Tibial artery (tissue), 4 donors: ENCODE results near the gene LCLAT1.
A peak's percentile ranks its signal among the peaks of the same experiment; 100 is the strongest.

Experiments
- DNase-seq, 2 donors: peaks; one replicate each; pipeline ENCODE4 v3.0.0-alpha.2; 2019
- H3K27ac ChIP-seq, 2 donors: fragments of 200-600 bp; sonication (generic) in 1 of 2; 1 replicate in 1 of 2; 2 replicates in 1 of 2; pipeline ENCODE4 v1.5.1; 2018 to 2019; ENCODE audit warnings: mild to moderate bottlenecking in 1 of 2
- H3K27me3 ChIP-seq, 2 donors: fragments of 200-600 bp; sonication (generic) in 1 of 2; one replicate each; pipeline versions ENCODE4 v1.5.1 to v1.6.0; 2016 to 2019
- H3K36me3 ChIP-seq, 3 donors: fragments of 200-600 bp; sonication (generic) in 2 of 3; one replicate each; pipeline ENCODE4 v1.5.1; 2016 to 2019; ENCODE audit warnings: mild to moderate bottlenecking in 2 of 3
- H3K4me1 ChIP-seq, 4 donors: fragments of 200-600 bp; sonication (generic) in 2 of 4; 1 replicate in 3 of 4; 2 replicates in 1 of 4; pipeline ENCODE4 v1.5.1; 2016 to 2019
- H3K4me3 ChIP-seq, 2 donors: fragments of 200-600 bp; sonication (generic) in 1 of 2; 1 replicate in 1 of 2; 2 replicates in 1 of 2; pipeline ENCODE4 v1.5.1; 2018 to 2019; ENCODE audit warnings: mild to moderate bottlenecking in 2 of 2
- H3K9me3 ChIP-seq, 3 donors: fragments of 200-600 bp; sonication (generic) in 1 of 3; one replicate each; pipeline ENCODE4 v1.5.1; 2016 to 2019
- intact Hi-C: fragments of 100-400 bp; cut with DNase I; formaldehyde crosslinking; loops from one replicate; pipeline ENCODE4 v1.15.0; 2023; ENCODE audit warnings: low total_unique reads
- TF ChIP-seq, protein P1 (sequence below), 2 experiments: fragments of 200-600 bp in 1 of 2; fragments of 450-650 bp in 1 of 2; IDR thresholded peaks; one replicate each; pipeline ENCODE4 v1.5.1; 2017 to 2019; ENCODE audit warnings: antibody characterized with exemption in 2 of 2, mild to moderate bottlenecking in 1 of 2, moderate library complexity in 1 of 2

The LCLAT1 gene

DNA sequence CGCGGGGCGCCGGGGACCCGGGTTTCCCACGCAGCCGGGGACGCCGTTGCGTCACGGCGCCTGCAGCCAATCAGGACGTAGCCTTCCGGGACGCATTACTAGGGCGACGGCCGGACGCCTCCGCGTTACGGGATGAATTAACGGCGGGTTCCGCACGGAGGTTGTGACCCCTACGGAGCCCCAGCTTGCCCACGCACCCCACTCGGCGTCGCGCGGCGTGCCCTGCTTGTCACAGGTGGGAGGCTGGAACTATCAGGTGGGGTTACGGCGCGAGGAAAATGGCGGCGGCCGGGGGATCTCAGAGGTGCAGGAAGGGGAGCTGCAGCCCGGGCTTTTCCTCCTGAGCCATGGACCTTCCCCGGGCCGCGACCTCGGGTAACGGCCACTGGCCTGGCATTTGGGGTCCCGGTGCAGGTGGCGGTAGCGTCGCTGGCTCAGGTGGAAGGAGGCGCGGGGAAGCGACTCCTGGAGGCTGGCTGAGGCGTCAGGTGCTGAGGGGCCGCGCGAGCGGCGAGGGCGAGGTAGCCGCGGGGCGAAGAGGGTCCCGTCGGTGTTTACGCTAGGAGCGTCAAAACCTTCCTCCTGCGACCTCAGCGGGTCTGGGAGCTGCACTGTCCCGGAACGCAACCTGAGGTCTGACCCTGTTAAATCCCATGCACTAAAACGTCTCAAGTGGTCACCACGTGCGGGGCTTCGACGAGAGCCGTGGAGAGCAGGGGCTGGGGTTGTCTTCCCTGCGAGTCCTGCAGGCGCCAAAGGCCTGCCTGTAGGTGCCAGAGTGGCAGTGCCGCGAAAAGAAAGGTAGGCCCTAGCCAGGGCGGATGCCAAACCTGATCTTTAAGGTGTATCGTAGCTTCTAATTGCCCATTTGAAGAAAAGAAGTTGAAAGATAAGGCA, at the start of gene LCLAT1:
Gene LCLAT1, plus strand, starts transcription at position 98 of the 897 bp plus-strand sequence. CDS start 78,345 bp downstream, outside the sequence.
- Histone ChIP-seq H3K4me1 (peaks cover 0 to 22% (median 8%) of the 10 kb centered on the region in 4 donors), H3K9me3 (no peaks in the 10 kb centered on the region), H3K4me3 (peak within 1 kb of the TSS; percentile 86 to 98), H3K27ac (peak within 1 kb of the TSS; percentile 79 to 84), H3K36me3 (no peaks in the 10 kb centered on the region), H3K27me3 (no peaks in the 10 kb centered on the region)
- peak; percentile 67 to 85 for DNase-seq
- TF ChIP-seq, protein P1, sequence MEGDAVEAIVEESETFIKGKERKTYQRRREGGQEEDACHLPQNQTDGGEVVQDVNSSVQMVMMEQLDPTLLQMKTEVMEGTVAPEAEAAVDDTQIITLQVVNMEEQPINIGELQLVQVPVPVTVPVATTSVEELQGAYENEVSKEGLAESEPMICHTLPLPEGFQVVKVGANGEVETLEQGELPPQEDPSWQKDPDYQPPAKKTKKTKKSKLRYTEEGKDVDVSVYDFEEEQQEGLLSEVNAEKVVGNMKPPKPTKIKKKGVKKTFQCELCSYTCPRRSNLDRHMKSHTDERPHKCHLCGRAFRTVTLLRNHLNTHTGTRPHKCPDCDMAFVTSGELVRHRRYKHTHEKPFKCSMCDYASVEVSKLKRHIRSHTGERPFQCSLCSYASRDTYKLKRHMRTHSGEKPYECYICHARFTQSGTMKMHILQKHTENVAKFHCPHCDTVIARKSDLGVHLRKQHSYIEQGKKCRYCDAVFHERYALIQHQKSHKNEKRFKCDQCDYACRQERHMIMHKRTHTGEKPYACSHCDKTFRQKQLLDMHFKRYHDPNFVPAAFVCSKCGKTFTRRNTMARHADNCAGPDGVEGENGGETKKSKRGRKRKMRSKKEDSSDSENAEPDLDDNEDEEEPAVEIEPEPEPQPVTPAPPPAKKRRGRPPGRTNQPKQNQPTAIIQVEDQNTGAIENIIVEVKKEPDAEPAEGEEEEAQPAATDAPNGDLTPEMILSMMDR (IDR thresholded peaks at IDR 0.05) = no peak
- intact Hi-C loops = no loop called here

DNA sequence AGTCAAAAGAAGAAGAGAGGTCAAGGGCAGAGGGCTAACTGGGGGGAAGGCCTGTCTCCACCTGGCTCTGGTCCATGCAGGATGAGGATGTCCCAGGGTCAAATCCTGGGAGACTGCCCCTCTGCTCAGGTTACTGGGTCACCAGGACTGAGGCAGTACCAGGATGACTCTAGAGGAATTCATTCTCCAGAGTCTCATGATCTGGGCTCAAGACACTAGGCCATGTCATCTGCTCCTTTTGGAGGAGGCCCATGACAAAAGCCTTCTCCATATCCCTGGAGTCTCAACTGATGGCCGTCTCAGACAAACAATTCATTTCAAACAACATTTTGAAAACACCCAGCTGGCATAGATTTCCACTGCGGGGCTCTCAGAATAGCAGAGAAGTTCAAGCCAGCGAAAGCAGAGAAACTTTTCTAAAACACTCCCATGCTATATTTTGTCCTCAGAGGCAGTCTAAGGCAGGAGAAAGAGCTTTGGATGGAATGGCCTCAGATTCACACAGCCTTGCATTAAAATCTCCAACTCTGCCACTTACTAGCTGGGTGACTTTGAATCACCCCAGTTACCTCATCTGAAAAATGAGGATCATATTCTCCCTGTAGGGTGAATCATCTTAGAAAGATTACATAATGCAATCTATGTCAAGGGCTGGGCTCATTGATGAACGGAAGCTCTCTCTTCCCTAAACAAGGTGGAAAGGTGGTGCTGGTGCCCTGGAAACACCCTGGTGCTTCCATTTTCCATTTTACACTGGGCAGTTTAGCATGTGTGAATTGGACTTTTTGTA, 48.8 kb upstream of the LCLAT1 start:
- intact Hi-C loops = no loop called here
- Histone ChIP-seq H3K36me3 (no peaks in the 10 kb centered on the region), H3K27me3 (no peaks in the 10 kb centered on the region), H3K9me3 (no peaks in the 10 kb centered on the region), H3K27ac (no peak overlapping the region), H3K4me1 (peaks cover 0 to 17% (median 4%) of the 10 kb centered on the region in 4 donors), H3K4me3 (no peak overlapping the region)
- TF ChIP-seq, protein P1 (IDR thresholded peaks at IDR 0.05) = no peak
- no peak for DNase-seq

DNA sequence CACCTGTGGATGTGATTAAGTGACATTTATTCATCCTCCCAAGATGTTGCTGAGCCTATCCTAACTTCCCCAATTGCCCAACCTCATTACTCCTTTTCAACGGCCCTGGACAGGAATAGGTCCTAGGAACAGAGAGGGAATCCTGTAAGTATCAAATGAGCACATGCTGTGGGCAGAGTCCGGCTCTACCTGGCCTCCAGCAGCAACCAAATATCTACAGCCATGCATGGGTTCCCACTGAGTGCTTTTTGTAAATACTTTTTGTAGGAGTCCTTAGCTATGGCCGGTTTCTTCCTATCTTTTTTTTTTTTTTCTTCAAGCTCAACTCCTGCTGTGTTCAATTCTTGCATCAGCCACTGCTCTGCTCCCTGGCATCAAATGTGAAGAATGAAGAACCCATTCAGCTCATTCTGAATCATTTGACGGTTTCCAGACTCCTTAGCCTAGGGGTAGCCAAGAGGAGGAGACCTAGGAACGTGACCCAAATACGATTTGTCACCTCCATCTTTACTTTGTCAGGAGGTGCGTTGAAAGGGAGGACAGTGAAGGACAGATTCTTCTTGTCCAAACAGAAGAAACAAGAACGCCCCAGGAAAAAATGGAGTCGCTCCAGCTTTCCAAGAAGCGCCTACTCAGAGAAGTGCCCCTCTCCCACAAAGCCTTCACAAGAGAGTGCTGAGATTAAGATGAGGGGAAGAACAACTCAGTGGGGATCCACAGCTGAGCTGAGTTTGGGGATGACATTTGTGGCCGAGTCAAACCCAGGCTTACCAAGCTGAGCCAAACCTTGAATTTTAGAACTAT, 46.7 kb upstream of the LCLAT1 start:
- intact Hi-C loops = no loop called here
- TF ChIP-seq, protein P1 (IDR thresholded peaks at IDR 0.05) = no peak
- H3K27ac ChIP-seq = peak overlapping the region in 1 of 2 donors; percentile 14

DNA sequence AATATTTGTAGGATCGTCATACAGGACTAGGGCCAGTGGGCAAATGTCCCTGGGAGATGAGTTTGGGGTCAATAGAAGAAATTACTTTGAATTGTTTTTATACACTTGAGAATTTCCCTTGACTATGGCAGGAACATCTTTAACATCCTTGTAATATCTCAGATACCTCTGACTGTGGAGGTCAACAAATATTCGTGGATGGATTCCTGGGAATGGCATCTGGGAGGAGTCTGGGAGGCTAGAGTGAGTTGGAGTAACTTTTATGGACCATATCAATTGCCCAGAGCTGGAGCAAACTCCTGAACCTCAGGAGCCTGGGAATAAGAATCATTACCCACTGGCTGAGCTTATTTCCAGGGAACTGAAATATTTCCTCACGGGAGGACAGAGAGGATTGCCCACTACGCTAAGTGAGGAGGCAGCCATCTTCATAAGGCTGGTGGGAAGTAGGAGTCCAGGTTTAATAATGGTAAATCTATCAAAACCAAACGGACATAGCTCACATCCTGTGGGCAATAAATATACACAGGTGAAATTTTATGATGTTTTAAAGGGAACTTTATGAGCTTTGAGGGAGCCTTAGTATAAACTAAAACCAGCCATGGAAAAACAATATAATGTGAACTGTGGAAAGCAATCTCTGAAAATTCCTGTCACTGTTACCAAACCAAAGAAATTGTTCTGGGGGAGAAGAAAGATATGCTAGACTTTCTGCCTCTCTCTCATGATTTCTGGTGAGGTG, 44.4 kb upstream of the LCLAT1 start:
- H3K4me3 ChIP-seq = no peak overlapping the region
- no peaks in the 10 kb centered on the region for H3K9me3 ChIP-seq
- TF ChIP-seq, protein P1 (IDR thresholded peaks at IDR 0.05) = no peak
- no peak overlapping the region for H3K27ac ChIP-seq
- H3K36me3 ChIP-seq = no peaks in the 10 kb centered on the region
- no peaks in the 10 kb centered on the region for H3K27me3 ChIP-seq
- no peak for DNase-seq
- intact Hi-C loops = no loop called here
- peaks cover 0 to 25% (median 9%) of the 10 kb centered on the region in 4 donors for H3K4me1 ChIP-seq

More for the DNA sequence above, 46.7 kb upstream of the LCLAT1 start:
- peaks cover 0 to 17% (median 4%) of the 10 kb centered on the region in 4 donors for H3K4me1 ChIP-seq
- H3K36me3 ChIP-seq = no peaks in the 10 kb centered on the region
- no peak overlapping the region for H3K4me3 ChIP-seq
- H3K27me3 ChIP-seq = no peaks in the 10 kb centered on the region
- DNase-seq = no peak
- no peaks in the 10 kb centered on the region for H3K9me3 ChIP-seq
